HPDE6-E6E7 (cell line): ENCODE data around the gene APOD.
"Not testable (repeated sequence)": the region's sequence is repeated elsewhere in the genome, so short reads cannot be mapped to it uniquely, and the experiment has no call there.

ENCODE experiments used
- DNase-seq: peaks from one replicate; pipeline ENCODE4 v3.0.0; 2011; ENCODE audit warnings: missing footprints; ENCODE audit errors: extremely low spot score

APOD gene

DNA sequence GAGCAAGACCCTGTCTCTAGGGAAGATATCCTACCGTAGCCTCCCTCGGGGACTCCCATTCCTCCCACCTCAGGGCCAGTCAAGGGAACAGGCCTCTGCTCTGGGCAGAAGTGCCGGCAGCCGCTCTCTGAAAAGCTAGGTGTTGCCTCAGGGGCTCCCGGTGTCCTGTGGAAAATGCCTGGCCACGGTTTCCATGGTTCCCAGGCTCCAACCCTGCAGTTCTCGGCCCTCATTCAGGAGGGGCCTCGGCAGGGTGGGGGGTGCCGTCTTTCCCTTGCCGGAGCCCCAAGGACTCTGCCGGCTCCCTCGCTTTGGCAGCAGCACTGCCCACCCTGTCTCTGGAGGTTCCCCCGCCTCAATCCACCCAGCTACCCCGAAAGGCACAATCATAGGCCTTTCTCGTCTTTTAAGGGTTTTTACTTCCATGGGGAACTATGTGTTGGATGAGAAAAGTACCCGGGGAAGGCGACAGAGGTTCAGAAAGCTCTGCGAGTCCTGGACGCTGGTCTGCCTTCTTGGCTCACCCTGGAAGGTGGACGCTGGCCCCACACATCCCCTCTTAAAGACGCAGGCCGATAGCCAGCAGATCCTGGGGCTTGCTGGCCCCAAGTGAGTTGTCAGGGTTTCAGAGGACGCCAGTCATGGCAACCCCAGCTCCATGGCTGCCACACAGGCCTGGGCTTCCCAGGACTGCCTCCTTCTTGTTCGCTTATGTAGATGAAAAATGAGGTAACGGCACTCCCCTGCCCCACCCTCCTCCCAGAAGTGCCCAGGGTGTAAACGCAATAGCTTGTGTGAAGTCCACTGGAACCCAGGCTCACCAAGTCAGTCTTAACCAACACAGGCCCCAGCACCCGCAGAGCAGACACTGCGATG is 34.3 kb upstream of the APOD start:
- DNase-seq: not testable (repeated sequence)

DNA sequence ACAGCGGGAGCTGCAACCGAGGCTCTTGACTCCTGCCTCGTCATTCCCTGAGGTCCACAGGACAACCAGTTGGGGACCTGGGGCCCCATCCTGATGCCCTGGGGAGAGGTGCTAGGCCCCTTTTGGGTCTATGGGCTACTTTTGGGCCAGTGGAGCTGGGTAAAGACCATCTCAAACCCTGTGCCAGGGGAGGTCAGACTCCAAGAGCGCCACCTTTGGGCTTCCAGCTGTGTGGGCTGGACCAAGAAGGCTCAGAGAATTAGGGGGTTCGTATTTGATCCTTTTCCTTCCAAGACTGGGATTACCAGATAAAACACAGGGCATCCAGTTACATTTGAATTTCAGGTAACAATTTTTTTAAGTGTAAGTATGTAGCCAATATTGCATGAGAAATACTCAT is 33.4 kb upstream of the APOD start:
- not testable (repeated sequence) for DNase-seq

DNA sequence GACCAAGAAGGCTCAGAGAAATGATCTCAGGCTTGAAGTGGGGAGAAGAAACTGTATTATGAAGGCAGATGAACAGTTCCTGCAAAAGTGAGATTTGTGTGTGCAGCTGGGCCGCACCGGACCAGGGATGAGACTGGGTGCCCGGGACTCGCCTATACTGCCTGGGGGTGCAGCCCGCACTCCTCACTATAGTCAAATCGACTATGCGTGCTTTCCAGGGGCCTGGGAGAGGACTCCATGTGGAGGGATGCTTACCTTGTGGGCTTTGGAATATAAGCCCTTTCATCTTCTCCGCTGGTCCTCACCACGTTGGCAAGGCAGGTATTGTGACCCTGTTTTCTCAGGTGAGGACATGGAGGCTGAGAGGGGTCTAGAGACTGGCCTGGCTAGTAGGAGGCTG is 32.9 kb upstream of the APOD start:
- DNase-seq: no peak

DNA sequence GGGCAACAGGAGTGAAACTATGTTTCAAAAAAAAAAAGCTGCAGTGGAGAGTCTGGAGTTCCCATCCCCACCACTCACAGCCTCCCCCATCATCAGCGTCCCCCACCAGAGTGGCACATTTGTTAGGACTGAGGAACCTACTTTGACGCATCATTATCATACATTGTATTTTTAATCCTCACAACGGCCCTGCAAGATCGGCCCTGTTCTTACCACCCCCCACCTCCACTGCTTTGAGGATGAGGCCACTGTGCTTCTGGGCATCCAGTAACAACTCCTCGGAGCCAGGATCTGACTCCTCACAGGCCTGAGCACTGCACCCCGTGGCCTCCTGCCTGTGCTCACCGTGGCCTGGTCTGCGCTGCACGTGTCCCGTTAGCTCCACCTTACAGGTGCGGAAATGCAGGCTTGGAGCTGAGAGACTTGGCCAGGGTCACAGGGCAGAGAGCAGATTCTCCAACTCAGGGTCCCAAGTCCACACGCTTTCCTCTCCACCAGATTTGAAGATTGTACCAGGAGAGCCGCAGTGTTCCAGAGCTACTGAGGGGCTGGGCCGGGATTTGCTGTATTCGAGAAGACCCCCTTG is 32.3 kb upstream of the APOD start:
- not testable (repeated sequence) for DNase-seq

DNA sequence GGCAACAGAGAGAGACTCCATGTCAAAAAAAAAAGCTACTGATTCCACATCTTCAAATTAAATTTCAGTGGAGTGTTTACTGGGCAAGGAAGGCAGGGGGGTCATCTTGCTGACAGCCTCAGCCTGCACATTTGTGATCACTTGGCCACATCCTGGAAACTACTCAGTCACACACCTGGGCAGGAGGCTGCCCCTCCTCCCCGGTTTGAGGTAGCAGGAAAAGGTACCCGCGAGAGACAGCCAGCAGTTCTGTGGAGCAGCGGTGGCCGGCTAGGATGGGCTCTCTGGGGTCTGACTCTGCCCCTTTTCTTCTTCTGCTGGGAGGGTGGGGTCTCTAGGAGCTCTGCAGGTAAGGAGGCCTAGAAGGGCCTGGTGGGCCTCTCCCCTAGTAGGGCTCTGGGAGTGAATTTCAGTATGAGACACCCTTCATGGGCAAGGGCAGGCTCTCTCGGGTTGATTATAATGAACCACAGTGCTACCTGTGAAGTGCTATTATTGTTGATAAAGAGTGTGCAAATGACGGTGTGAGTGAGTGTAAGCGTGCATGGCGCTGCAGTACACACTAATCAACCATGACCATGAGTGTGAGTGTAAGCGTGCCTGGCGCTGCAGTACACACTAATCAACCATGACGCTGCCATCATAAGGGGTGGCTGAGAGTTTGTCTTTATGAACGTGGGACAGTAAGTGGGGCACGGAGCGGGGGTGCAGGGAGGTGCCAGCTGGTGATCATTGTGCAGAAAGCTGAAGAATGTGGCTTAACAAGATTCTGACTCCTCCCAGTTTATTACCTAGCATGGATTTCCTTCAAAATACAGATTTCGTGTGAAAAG is 31.1 kb upstream of the APOD start:
- DNase-seq: not testable (repeated sequence)

DNA sequence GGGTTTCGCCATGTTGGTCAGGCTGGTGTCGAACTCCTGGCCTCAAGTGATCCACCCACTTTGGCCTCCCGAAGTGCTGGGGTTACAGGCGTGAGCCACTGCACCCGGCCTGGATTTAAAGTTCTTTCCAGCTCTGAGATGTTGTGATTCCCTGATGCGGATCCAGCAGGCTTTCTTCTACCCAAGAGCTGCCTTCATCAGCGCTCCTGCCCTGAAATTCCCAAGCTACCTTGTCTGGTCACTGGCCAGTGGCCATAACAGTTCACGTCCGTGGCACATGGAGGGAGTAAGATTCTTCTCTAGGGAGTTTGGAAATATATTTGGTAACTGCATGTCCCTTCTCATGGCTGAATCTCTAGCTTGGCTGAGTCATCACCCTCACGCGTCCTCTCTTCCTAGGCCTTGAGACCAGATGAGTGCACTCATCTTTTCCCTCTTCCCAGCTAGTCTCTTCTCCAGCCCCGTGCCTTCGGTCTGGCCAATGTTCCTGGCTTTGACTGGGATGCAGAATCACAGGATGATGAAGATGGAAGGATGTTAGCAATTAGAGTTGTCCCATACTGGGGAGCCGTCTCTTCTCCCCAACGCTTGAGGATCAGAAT is 29.8 kb upstream of the APOD start:
- peak; percentile 16 for DNase-seq

DNA sequence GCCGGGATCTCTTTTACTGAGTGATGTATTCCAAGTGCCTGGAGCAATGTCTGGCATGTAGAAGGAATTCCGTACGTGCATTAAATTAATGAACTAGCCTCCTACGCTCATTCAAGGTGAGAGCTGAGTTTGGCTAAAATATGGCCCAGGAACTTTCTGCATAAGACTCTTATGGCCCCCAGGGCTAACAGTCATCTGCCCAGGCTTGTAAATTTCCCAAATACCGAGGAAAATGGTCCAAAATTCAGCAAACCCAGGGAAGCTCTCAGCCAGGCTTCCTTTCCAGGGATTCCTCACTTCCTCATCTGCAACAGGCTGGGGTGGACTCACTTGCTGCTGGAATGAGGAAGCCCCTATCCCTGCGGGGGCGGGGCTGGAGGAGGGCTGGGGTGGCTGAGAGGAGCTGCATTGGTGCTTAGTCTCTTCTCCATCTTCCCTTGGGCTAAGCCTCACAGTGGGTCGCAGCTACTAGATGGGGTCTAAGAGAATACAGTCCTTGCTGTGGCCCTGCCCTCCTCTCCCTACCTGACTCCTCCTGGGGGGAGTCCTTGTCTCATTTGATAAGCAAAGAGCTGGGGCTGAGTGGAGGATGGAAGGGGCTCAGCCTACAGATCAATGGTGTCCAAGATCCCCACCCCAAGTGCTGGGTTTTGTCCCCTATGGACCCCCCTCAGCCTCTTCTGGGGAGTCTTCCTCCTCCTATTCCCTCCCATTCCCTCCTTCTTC is 28.5 kb upstream of the APOD start:
- no peak for DNase-seq

DNA sequence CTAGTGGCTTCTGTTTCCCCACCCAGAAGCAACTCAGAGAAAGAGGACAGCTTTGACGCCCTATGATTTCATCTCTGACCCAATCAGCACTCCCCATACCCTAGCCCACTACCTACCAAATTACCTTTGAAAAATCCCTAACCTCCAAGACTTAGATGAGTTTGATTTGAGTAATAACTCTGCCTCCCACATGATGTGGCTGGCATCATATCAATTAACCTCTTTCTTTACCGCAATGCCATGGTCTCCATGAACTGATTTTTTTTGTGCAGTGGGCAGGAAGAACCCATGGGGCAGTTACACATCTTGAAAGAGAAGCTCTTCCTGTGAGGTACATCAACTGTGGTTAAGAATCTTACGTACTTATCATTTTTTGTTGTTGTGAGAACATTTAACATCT is 25.5 kb upstream of the APOD start:
- DNase-seq: no peak

DNA sequence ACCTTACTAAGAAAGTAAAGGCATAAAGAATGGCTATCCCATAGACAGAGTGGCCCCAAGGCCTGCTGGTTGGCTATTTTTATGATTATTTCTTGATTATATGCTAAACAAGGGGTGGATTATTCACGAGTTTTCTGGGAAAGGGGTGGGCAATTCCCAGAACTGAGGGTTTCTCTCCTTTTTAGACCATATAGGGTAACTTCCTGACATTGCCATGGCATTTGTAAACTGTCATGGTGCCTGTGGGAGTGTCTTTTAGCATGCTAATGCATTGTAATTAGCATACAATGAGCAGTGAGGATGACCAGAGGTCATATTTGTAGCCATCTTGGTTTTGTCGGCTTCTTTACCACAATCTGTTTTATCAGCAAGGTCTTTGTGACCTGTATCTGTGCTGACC is 18.0 kb upstream of the APOD start:
- not testable (repeated sequence) for DNase-seq

DNA sequence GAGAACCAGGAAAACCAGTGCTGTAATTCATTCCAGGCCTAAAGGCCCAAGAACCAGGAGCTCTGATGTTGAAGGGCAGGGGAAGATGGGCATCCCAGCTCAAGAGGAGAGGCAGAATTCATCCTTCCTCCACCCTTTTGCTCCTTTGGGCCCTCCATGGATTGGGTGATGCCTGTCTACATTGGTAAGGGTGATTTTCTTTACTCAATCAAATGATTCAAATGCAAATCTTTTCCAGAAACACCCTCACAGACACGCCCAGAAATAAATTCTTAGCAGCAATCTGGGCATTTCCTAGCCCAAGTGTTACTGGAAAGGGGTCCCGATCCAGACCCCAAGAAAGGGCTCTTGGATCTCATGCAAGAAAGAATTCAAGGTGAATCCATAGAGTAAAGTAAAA is 17.6 kb upstream of the APOD start:
- DNase-seq: no peak

DNA sequence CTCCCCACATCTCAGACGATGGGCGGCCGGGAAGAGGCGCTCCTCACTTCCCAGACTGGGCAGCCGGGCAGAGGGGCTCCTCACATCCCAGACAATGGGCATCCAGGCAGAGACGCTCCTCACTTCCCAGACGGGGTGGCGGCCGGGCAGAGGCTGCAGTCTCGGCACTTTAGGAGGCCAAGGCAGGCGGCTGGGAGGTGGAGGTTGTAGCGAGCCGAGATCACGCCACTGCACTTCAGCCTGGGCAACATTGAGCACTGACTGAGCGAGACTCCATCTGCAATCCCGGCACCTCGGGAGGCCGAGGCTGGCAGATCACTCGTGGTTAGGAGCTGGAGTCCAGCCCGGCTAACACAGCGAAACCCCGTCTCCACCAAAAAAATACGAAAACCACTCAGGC is 16.2 kb upstream of the APOD start:
- not testable (repeated sequence) for DNase-seq

DNA sequence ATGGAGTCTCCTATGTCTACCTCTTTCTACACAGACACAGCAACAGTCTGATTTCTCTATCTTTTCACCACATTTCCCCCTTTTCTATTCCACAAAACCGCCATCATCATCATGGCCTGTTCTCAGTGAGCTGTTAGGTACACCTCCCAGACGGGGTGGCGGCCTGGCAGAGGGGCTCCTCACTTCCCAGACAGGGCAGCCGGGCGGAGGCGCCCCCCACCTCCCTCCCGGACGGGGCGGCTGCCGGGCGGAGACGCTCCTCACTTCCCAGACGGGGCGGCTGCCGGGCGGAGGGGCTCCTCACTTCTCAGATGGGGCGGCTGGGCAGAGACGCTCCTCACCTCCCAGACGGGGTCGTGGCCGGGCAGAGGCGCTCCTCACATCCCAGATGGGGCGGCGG is 15.8 kb upstream of the APOD start:
- not testable (repeated sequence) for DNase-seq

DNA sequence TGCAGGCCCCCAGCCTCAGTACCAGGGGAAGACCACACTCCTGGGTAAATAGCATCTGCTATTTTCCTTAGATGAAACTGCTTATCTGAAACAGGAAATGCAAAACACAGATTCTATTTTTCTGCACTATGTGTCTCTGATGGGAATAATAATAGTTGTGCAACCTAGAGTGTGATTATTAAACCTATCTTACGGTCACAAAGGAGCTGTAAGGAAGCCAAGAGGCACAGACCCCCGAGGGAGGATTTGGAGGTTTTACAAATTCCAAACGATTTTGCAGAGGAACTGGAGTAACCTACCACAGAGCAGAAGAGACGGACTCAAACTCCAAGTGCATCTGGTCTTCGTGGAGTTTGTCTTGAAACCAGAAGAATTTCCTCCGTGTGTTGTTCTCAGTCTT is 14.1 kb upstream of the APOD start:
- no peak for DNase-seq

DNA sequence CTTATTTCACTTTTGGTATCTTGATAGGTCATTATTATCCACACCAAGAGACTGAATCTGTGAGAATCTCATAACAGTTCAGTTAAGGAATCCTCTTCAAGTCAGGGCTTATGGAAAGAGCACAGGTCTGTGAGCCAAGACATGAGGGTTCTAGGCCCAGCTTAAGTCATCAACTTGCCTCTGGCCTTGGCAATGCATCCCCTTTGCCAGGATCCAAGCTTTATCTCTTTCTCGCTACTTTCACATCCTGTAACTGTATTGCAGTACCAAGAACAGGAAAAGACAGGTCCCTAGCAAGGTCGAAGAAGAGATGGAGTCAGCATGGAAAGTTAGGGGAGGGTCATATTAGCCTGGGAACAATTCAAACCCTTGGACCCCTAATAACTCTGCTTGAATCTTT is 13.5 kb upstream of the APOD start:
- no peak for DNase-seq

DNA sequence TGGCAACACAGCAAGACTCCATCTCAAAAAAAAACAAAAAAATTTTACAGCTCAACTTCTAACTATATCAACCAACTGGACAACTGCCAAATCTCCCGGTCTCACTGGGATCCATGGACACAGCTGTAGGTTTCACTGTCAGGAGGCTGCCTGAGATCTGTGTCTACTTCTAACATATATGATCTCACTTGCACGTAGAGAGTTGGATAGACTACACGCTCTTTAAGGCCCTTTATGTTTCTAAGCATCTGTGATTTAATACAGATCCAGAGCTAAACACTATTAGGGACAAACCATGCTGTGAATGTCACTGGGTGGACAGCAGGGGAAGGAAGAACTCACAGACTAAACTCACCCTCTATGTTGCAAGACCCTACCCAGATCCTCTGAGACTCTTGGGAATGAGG is 13.0 kb upstream of the APOD start:
- no peak for DNase-seq

DNA sequence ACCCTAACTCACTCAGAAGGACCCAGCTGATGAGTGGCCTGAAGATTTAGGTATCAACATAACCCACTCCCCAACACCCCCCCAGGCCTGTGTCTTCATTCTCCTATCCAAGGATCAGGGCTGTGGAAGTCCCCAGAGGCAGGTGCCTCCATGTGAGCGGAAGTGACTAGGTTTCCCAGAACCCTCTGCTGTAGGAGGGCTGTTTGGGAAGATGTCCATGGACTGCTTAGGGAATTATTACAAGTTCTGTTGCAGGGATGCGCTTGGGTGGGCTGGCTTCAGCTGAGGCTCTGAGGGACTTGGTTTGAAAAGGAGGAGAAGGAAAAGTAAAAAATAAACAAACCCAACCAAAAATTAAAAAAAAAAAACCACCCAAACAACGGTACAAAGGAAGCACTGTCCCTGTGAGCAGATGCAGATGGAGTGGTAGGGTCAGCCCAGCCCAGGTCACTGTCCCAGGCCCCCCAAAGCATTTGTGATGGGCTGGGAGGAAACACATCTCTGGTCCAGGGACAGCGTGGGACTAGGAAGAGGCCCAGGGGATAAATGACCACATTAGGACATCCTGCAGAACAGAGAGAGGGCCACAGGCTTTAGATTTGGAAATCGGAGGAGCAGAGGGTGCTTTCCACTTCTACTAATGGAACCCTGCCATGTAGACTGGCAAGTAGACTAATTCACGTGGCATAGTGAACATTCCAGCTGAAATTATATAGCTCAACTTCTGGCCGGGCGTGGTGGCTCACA is 12.2 kb upstream of the APOD start:
- DNase-seq: no peak

DNA sequence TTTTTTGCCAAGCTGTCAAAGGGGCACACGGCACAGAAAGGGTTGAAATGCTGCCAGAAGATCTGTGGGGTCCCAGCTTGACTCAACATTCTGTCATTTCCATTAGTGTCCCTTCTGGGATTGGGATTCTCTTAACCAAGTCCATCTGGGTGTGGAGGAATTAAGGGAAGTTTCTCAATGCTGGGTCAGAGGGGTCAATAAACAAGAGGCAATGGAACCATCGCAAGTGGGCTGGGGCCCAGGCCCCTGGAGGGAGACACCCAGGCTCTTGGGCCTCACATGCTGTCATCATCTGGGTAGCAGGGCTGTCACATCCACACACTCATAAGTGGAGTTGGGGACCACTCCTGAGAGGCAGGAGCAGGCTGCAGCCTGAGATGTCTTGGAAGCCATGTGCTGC is 8.1 kb upstream of the APOD start:
- DNase-seq: no peak

DNA sequence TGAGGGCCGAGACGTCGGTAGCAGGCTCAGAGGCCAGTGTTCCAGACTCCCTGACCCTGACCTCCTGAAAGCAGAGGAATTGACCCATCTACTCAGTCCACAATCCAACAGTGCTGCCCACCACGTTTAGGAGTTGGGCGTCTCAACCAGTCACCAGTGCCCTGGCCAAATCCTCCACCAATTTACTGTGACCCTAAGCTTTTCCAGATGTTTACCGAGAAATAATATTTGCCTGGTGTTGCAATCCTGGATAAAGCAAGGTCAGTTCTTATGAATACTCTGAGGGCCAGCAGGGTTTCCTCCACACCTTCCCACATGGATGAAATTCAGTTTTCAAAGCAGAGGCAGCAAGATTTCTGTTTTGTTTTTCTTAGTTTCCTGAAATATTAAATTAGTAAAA is 7.5 kb upstream of the APOD start:
- DNase-seq: no peak

DNA sequence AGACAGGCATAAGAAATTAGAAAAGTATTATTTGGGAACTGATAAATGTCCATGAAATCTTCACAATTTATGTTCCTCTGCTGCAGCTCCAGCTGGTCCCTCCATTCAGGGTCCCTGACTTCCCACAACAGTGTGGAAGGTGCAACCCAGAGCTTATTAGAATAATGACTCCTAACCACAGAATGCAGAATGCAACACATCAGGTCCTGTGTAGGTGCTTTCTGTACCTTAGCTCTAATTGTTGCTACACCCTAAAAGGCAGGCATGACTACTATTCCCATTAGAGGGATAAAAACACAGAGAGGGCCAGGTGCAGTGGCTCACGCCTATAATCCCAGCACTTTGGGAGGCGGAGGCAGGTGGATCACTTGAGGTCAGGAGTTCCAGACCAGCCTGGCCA is 6.6 kb upstream of the APOD start:
- not testable (repeated sequence) for DNase-seq

DNA sequence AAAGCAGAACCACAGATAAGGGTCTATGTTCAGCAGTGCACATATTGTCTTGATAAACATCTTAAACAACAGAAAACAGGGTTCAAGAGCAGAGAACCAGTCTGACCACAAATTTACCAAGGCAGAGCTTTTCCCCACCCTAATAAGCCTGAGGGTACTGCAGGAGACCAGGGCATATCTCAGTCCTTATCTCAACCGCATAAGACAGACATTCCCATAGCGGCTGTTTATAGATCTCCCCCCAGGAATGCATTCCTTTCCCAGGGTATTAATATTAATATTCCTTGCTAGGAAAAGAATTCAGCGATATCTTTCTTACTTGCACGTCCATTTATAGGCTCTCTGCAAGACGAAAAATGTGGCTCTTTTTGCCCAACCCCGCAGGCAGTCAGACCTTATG is 6.1 kb upstream of the APOD start:
- not testable (repeated sequence) for DNase-seq

DNA sequence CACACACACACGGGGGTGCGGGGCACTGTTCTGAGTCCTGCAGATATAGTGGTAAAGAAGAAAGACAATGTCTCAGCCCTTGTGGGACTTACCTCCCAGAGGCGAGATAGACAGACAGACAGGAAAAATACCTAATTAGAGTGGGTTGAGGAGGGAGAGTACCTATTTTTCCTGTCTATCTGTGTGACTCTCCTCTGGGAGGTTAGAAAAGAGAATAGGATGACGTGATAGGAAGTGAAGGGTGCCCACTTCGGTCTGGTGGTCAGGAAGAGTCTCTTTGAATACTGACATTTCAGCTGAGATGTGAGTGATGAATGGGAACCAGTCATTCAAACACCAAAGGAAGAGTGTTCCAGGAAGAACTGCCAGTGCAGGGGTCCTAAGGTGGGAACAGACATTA is 4.1 kb upstream of the APOD start:
- DNase-seq: no peak
